ENCODE results near the gene CDHR2. TPM values are rescaled to one million over a fixed set of nuclear protein-coding genes. Genes with fewer than 3 reads are reported as not detected.

Gene CDHR2
- total and polyA plus RNA-seq, 2 donors (not counting 3 experiments of a cell fraction or from before 2014, with no cell fraction given), result not detected

DNA sequence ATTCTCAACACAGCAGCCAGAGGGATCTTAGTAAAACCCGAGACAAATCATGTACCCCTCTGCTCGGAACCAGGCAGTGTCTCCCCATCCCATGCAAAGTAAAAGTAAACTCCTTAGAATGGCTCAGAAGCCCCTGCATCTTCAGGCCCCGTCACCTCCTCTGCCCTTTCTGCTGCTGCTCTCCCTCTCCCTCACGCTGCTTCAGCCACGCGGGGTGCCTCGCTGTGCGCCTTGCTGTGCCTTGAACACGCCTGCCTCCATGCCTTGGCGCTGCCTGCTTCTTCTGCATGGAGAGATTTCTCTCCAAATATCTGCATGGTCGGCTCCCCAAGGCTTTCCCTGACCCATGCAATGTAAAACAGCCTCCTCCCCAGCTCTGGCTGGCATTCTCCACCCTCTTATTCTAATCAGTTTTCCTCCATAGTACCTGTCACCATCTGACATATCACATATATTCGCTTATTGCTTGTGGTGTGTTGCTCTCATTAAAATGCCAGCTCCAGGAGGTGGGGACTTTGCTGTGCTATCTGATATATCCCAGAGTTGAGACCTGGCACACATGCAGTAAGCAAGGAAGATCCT lies 52.9 kb downstream of the CDHR2 start:
- CTCF ChIA-PET, result interaction anchor here (1.4 to 1.5 kb wide), 2 partner anchors 29 to 872 kb away, joined by 4 read pairs; partner anchors contain the start of genes EIF4E1B and SNCB

More for the DNA sequence above, 52.9 kb downstream of the CDHR2 start:
- no peaks in the 10 kb centered on the region for H3K4me1 ChIP-seq (ENCODE audit: control insufficient read depth, extremely low read depth, insufficient read depth, low read length)
- BruUV-seq (replicated peaks), result no TSS peak
- no peaks in the 10 kb centered on the region for H4K20me1 ChIP-seq (replicated peaks; ENCODE audit: control insufficient read depth, extremely low read depth, insufficient read depth, low read length)
- intact Hi-C loops (cut with micrococcal nuclease) (no loop called here), dilution Hi-C loops (cut with MboI; ENCODE audit: extremely low pct_ligation_motif_present, low sequenced_read_pairs) (no loop called here)
- H2AFZ ChIP-seq (ENCODE audit: low read depth, low read length), result no peak overlapping the region
- no peak for DNase-seq (ENCODE audit: low read depth, low spot score)
- no peak for TF ChIP-seq EZH2 (IDR thresholded peaks at IDR 0.05; ENCODE audit: borderline replicate concordance, low read depth, low read length, severe bottlenecking)
- TF ChIP-seq, protein P1, sequence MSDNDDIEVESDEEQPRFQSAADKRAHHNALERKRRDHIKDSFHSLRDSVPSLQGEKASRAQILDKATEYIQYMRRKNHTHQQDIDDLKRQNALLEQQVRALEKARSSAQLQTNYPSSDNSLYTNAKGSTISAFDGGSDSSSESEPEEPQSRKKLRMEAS (IDR thresholded peaks at IDR 0.05; ENCODE audit: insufficient read depth, insufficient read length), result no peak
- no peak for TF ChIP-seq JUN (IDR thresholded peaks at IDR 0.05; ENCODE audit: borderline replicate concordance, insufficient read depth, insufficient read length, low read depth)
- TF ChIP-seq MYC (IDR thresholded peaks at IDR 0.05; ENCODE audit: low read depth, low read length), result no peak
- TF ChIP-seq, protein P2, sequence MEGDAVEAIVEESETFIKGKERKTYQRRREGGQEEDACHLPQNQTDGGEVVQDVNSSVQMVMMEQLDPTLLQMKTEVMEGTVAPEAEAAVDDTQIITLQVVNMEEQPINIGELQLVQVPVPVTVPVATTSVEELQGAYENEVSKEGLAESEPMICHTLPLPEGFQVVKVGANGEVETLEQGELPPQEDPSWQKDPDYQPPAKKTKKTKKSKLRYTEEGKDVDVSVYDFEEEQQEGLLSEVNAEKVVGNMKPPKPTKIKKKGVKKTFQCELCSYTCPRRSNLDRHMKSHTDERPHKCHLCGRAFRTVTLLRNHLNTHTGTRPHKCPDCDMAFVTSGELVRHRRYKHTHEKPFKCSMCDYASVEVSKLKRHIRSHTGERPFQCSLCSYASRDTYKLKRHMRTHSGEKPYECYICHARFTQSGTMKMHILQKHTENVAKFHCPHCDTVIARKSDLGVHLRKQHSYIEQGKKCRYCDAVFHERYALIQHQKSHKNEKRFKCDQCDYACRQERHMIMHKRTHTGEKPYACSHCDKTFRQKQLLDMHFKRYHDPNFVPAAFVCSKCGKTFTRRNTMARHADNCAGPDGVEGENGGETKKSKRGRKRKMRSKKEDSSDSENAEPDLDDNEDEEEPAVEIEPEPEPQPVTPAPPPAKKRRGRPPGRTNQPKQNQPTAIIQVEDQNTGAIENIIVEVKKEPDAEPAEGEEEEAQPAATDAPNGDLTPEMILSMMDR (IDR thresholded peaks at IDR 0.05; ENCODE audit: extremely low read depth in 1 of 2, insufficient read depth in 1 of 2, low read depth in 1 of 2, low read length in 2 of 2), result no peak
- TF ChIP-seq FOS (IDR thresholded peaks at IDR 0.05; ENCODE audit: borderline replicate concordance, insufficient read depth, low read length), result no peak
- TF ChIP-seq POLR2AphosphoS5 (IDR thresholded peaks at IDR 0.05; ENCODE audit: insufficient read depth, low read depth, low read length), result no peak
- TF ChIP-seq POLR2A (IDR thresholded peaks at IDR 0.05; ENCODE audit: low read depth, low read length), result no peak
- no peak for TF ChIP-seq GATA2 (IDR thresholded peaks at IDR 0.05; ENCODE audit: insufficient read depth, insufficient read length, low read depth, low read length)
- H3K4me2 ChIP-seq (ENCODE audit: insufficient read depth, low read length), result no peak overlapping the region
- H3K9ac ChIP-seq (replicated peaks; ENCODE audit: extremely low read depth, insufficient read depth, low read length), result no peak overlapping the region
- no peak overlapping the region for H3K27ac ChIP-seq (ENCODE audit: insufficient read depth, low read depth, low read length)
- H3K79me2 ChIP-seq (ENCODE audit: control insufficient read depth, insufficient read depth, low read length), result no peaks in the 10 kb centered on the region
- H3K9me1 ChIP-seq (replicated peaks; ENCODE audit: control insufficient read depth, extremely low read depth, insufficient read depth, low read length), result no peaks in the 10 kb centered on the region
- no peak overlapping the region for H3K4me3 ChIP-seq (replicated peaks in 1 of 3; ENCODE audit: insufficient read depth in 1 of 3, low read depth in 1 of 3, low read length in 3 of 3)
- POLR2A ChIA-PET, result no interaction called here
- no peak for FAIRE-seq
- H3K27me3 ChIP-seq (ENCODE audit: control insufficient read depth in 2 of 2, insufficient read depth in 2 of 2, low read length in 2 of 2), result no peaks in the 10 kb centered on the region
- H3K9me3 ChIP-seq (replicated peaks; ENCODE audit: control insufficient read depth, insufficient read depth, low read length), result no peaks in the 10 kb centered on the region
- H3K36me3 ChIP-seq (ENCODE audit: control insufficient read depth in 2 of 2, extremely low read depth in 1 of 2, insufficient read depth in 2 of 2, low read length in 2 of 2), result no peaks in the 10 kb centered on the region

Measured in endothelial cell of umbilical vein (primary cell).